HCT116 (cell line): ENCODE data around the gene NBDY. TPM values are rescaled to one million over a fixed set of nuclear protein-coding genes. Genes with fewer than 3 reads are reported as not detected.

Source experiments
- ATAC-seq: fragments of 200-7000 bp; cut with Tn5 transposase; 2 replicates; pipeline ENCODE4 v1.9.1; 2020; ENCODE audit warnings: mild to moderate bottlenecking, moderate library complexity
- BruUV-seq: library from RNA; stranded (reverse); fragments of 400-500 nt; replicated peaks from 2 replicates; lab custom pipeline; 2021; lab: Mats Ljungman, UMichigan
- CTCF ChIA-PET: fragments of 300-600 bp; sonication (Branson Sonifier 250); formaldehyde crosslinking; loops from one replicate; lab custom pipeline; 2021; ENCODE audit warnings: antibody characterized with exemption; lab: Charles Lee
- POLR2A ChIA-PET: fragments of 300-600, 350-600 bp; sonication (Branson Sonifier 250); formaldehyde crosslinking; loops from one replicate; lab custom pipeline; 2021; ENCODE audit warnings: antibody characterized with exemption; lab: Charles Lee
- RAD21 ChIA-PET, 2 experiments: fragments of 300-600 bp; sonication (Branson Sonifier 250); formaldehyde crosslinking; loops; one replicate each; lab custom pipeline; 2023; ENCODE audit warnings: low total read pairs in 2 of 2; ENCODE audit not compliant: uncharacterized antibody in 2 of 2, unreplicated experiment in 2 of 2, low non-redundant PET in 1 of 2; lab: Charles Lee
- DNase-seq: peaks from one replicate; pipeline ENCODE4 v3.0.0-alpha.2; 2010; ENCODE audit warnings: low read depth, low spot score
- H2AFZ ChIP-seq: fragments of 200-600 bp; shearing (Covaris generic), sonication (generic); 2 replicates; pipeline ENCODE4 v1.6.1; 2017; ENCODE audit warnings: low read depth, mixed run types, mixed read lengths, antibody characterized with exemption, low read length; ENCODE audit not compliant: poor library complexity, severe bottlenecking
- H3K27ac ChIP-seq: 2 replicates; pipeline ENCODE4 v1.5.1; 2012; ENCODE audit warnings: low read depth, low read length
- H3K27me3 ChIP-seq: fragments of 200-600 bp; sonication (generic); 2 replicates; pipeline ENCODE4 v1.6.1; 2016; ENCODE audit warnings: mixed run types, low read length, mixed read lengths; ENCODE audit not compliant: insufficient read depth
- H3K36me3 ChIP-seq, 2 experiments: fragments of 200-500 bp in 1 of 2; fragments of 200-600 bp in 1 of 2; sonication (Bioruptor generic) in 1 of 2; sonication (generic) in 1 of 2; 2 replicates each; pipeline versions ENCODE4 v1.5.1 to v1.6.1; 2014 to 2016; ENCODE audit warnings: low read length in 2 of 2, inconsistent platforms in 1 of 2, mixed read lengths in 1 of 2, mixed run types in 1 of 2; ENCODE audit not compliant: insufficient read depth in 2 of 2, control insufficient read depth in 1 of 2
- H3K4me1 ChIP-seq, 2 experiments: fragments of 200-600 bp in 1 of 2; sonication (generic) in 1 of 2; 2 replicates each; pipeline versions ENCODE4 v1.5.1 to v1.6.1; 2012 to 2017; ENCODE audit warnings: low read length in 2 of 2, inconsistent platforms in 1 of 2, mild to moderate bottlenecking in 1 of 2, mixed read lengths in 1 of 2, mixed run types in 1 of 2, moderate library complexity in 1 of 2; ENCODE audit not compliant: insufficient read depth in 2 of 2, control insufficient read depth in 1 of 2
- H3K4me2 ChIP-seq: fragments of 200-600 bp; sonication (generic); 2 replicates; pipeline ENCODE4 v1.6.1; 2017; ENCODE audit warnings: mixed run types, low read length, mixed read lengths
- H3K4me3 ChIP-seq, 2 experiments: fragments of 200-600 bp in 1 of 2; sonication (generic) in 1 of 2; replicated peaks in 1 of 2; 2 replicates each; pipeline ENCODE4 v1.5.1; 2011 to 2016; ENCODE audit warnings: low read length in 2 of 2, control low read depth in 1 of 2, low read depth in 1 of 2, mild to moderate bottlenecking in 1 of 2, mixed read lengths in 1 of 2, mixed run types in 1 of 2
- H3K79me2 ChIP-seq: fragments of 200-600 bp; sonication (generic); 2 replicates; pipeline ENCODE4 v1.6.1; 2017; ENCODE audit warnings: mild to moderate bottlenecking, mixed run types, low read length, moderate library complexity, mixed read lengths; ENCODE audit not compliant: insufficient read depth
- H3K9ac ChIP-seq: fragments of 200-600 bp; sonication (generic); 2 replicates; pipeline ENCODE4 v1.6.1; 2016; ENCODE audit warnings: low read length, mixed read lengths
- H3K9me2 ChIP-seq: fragments of 200-600 bp; sonication (generic), shearing (Covaris generic); 2 replicates; pipeline ENCODE4 v1.6.1; 2017; ENCODE audit warnings: mixed run types, mild to moderate bottlenecking, moderate library complexity; ENCODE audit not compliant: insufficient read depth
- H3K9me3 ChIP-seq, 2 experiments: fragments of 200-500 bp in 1 of 2; fragments of 200-600 bp in 1 of 2; sonication (Bioruptor generic) in 1 of 2; sonication (generic) in 1 of 2; 2 replicates each; pipeline ENCODE4 v1.6.1; 2014 to 2017; ENCODE audit warnings: low read length in 2 of 2, mixed read lengths in 2 of 2, inconsistent platforms in 1 of 2, low read depth in 1 of 2, mild to moderate bottlenecking in 1 of 2, mixed run types in 1 of 2, moderate library complexity in 1 of 2; ENCODE audit not compliant: control insufficient read depth in 1 of 2, insufficient read depth in 1 of 2
- H4K20me1 ChIP-seq: fragments of 200-600 bp; sonication (generic), shearing (Covaris generic); 2 replicates; pipeline ENCODE4 v1.6.1; 2017; ENCODE audit warnings: mixed run types, mild to moderate bottlenecking, moderate library complexity; ENCODE audit not compliant: insufficient read depth
- CBX3 ChIP-seq: IDR thresholded peaks from 2 replicates; pipeline ENCODE4 v1.6.1; 2012; ENCODE audit warnings: low read depth
- CEBPB ChIP-seq: IDR thresholded peaks from 2 replicates; pipeline ENCODE4 v1.6.1; 2012; ENCODE audit warnings: low read depth
- EGR1 ChIP-seq: IDR thresholded peaks from 2 replicates; pipeline ENCODE4 v1.6.1; 2012; ENCODE audit warnings: low read depth
- ELF1 ChIP-seq: IDR thresholded peaks from 2 replicates; pipeline ENCODE4 v1.6.1; 2012; ENCODE audit warnings: low read depth, borderline replicate concordance
- POLR2A ChIP-seq: IDR thresholded peaks from 2 replicates; pipeline ENCODE4 v1.7.0; 2011; ENCODE audit warnings: borderline replicate concordance; ENCODE audit not compliant: insufficient read depth, insufficient read length; ENCODE audit errors: extremely low read depth
- RAD21 ChIP-seq: IDR thresholded peaks from 2 replicates; pipeline ENCODE4 v1.6.1; 2012; ENCODE audit warnings: low read depth, mild to moderate bottlenecking
- SP1 ChIP-seq: IDR thresholded peaks from 2 replicates; pipeline ENCODE4 v1.6.1; 2012; ENCODE audit warnings: low read depth
- TCF7L2 ChIP-seq: IDR thresholded peaks from 2 replicates; pipeline ENCODE4 v1.7.0; 2011; ENCODE audit warnings: borderline replicate concordance, inconsistent platforms; ENCODE audit not compliant: insufficient read depth, insufficient read length; ENCODE audit errors: extremely low read depth
- YY1 ChIP-seq: IDR thresholded peaks from 2 replicates; pipeline ENCODE4 v1.6.1; 2011; ENCODE audit warnings: low read length, low read depth, moderate library complexity, mild to moderate bottlenecking; ENCODE audit not compliant: insufficient replicate concordance; ENCODE audit errors: extremely low read depth
- ZFX ChIP-seq: fragments of 450-650 bp; IDR thresholded peaks from 2 replicates; pipeline ENCODE4 v1.6.1; 2017
- intact Hi-C: fragments of 100-400 bp; cut with micrococcal nuclease; formaldehyde crosslinking; loops from 2 replicates; pipeline ENCODE4 v1.10.0; 2022
- total RNA-seq: library from RNA; stranded (reverse); gene quantifications from one replicate; pipeline ENCODE4 v1.2.1, GENCODE V29; 2021; ENCODE audit not compliant: unreplicated experiment
- TF ChIP-seq, protein P1 (sequence below): IDR thresholded peaks from 2 replicates; pipeline ENCODE4 v1.6.1; 2012; ENCODE audit warnings: low read depth

NBDY gene
- total RNA-seq, 1 experiment from 2014 or later = 65.6 TPM

DNA sequence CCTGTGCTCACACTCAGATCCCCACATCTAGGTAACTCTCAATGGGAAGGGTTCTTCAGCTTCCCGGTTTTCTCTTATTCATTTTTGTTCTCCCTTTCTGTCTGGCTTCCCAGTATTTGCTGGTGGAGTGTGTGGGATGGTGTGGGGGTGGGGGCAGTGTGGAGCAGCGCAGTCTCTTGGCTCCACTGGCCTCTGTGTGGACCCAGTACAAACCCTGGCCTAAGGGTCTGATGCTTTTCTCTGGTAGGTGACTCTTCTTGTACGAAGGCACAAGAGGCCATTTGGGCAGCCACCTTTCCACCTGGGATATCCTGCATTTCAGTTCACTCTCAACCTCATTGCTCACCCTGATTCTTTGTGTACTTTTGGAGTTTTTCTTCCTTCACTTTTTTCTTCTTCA is 71.3 kb downstream of the NBDY start (continued):
- TF ChIP-seq, protein P1, sequence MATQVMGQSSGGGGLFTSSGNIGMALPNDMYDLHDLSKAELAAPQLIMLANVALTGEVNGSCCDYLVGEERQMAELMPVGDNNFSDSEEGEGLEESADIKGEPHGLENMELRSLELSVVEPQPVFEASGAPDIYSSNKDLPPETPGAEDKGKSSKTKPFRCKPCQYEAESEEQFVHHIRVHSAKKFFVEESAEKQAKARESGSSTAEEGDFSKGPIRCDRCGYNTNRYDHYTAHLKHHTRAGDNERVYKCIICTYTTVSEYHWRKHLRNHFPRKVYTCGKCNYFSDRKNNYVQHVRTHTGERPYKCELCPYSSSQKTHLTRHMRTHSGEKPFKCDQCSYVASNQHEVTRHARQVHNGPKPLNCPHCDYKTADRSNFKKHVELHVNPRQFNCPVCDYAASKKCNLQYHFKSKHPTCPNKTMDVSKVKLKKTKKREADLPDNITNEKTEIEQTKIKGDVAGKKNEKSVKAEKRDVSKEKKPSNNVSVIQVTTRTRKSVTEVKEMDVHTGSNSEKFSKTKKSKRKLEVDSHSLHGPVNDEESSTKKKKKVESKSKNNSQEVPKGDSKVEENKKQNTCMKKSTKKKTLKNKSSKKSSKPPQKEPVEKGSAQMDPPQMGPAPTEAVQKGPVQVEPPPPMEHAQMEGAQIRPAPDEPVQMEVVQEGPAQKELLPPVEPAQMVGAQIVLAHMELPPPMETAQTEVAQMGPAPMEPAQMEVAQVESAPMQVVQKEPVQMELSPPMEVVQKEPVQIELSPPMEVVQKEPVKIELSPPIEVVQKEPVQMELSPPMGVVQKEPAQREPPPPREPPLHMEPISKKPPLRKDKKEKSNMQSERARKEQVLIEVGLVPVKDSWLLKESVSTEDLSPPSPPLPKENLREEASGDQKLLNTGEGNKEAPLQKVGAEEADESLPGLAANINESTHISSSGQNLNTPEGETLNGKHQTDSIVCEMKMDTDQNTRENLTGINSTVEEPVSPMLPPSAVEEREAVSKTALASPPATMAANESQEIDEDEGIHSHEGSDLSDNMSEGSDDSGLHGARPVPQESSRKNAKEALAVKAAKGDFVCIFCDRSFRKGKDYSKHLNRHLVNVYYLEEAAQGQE = no peak
- no peak for TF ChIP-seq EGR1
- TF ChIP-seq, all 23 proteins: peak for 0

DNA sequence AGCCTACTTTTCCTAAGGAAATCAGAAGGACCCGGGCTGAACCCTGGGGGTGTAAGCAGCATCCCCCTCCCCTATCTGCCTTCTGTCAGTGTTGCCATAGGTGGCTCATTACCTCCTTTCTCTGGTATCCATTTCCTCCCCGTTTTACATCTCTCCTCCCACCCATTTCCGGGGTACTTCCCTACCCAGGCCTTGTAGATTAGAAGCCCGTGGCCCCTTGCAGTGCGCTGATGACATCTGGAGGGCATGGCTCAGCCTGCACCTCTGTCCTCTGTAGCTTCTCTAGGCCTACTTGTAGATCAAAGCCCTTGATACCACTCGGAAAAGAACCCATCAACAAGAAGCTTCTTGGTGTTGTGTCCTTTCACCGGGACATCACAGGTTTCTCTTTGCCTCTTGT is 71.8 kb downstream of the NBDY start:
- intact Hi-C loops = no loop called here
- no peak for ATAC-seq

DNA sequence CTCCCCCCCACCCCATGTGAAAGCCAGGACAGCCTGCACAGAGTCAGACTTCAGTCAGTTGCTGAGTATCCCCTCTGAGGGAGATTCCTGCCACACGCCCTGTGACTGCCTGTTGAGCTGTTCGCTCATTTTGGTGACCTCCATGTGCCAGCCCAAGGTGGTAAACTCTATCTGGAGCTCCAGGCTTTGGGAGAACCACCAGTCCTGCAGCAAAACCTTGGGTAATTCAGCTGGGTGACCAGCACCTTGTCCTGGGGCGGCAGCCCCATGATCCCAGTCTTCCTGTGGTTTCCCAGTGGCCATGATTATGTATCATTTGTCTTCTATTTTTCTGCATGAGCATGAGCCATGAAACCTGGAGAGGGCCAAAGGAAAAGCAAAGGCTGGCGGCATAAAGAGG is 73.4 kb downstream of the NBDY start:
- intact Hi-C loops = no loop called here
- Histone ChIP-seq H3K9me3 (no peaks in the 10 kb centered on the region), H3K4me1 (no peaks in the 10 kb centered on the region), H3K27ac (no peak overlapping the region), H3K9ac (no peak overlapping the region), H4K20me1 (no peaks in the 10 kb centered on the region), H3K4me3 (no peak overlapping the region), H3K27me3 (no peaks in the 10 kb centered on the region), H3K79me2 (no peaks in the 10 kb centered on the region), H3K4me2 (no peak overlapping the region), H2AFZ (no peak overlapping the region), H3K36me3 (no peaks in the 10 kb centered on the region), H3K9me2 (no peaks in the 10 kb centered on the region)
- DNase-seq (no peak), ATAC-seq (no peak)
- BruUV-seq = no TSS peak
- RAD21 ChIA-PET = no interaction called here
- POLR2A ChIA-PET = no interaction called here
- CTCF ChIA-PET = no interaction called here
- TF ChIP-seq SP1 = no peak
- no peak for TF ChIP-seq TCF7L2
- TF ChIP-seq, protein P1 = no peak
- no peak for TF ChIP-seq ELF1
- no peak for TF ChIP-seq POLR2A
- no peak for TF ChIP-seq CBX3
- TF ChIP-seq CEBPB = no peak
- no peak for TF ChIP-seq ZFX
- no peak for TF ChIP-seq RAD21

More for the DNA sequence above, 71.8 kb downstream of the NBDY start:
- no TSS peak for BruUV-seq
- no peak overlapping the region for H3K27ac ChIP-seq
- ChIA-PET RAD21 (no interaction called here), CTCF (no interaction called here)
- H2AFZ ChIP-seq = no peak overlapping the region
- TF ChIP-seq CBX3 (no peak), ELF1 (no peak), POLR2A (no peak), YY1 (no peak)
- TF ChIP-seq, all 23 proteins: peak for 0
- H3K9me2 ChIP-seq = no peaks in the 10 kb centered on the region
- no peak for DNase-seq
- H3K9me3 ChIP-seq = no peaks in the 10 kb centered on the region
- H3K27me3 ChIP-seq = no peaks in the 10 kb centered on the region
- H3K4me1 ChIP-seq = no peaks in the 10 kb centered on the region
- H3K36me3 ChIP-seq = no peaks in the 10 kb centered on the region
- no peak overlapping the region for H3K9ac ChIP-seq
- no peak overlapping the region for H3K4me3 ChIP-seq
- H3K79me2 ChIP-seq = no peaks in the 10 kb centered on the region
- no peak overlapping the region for H3K4me2 ChIP-seq
- no peaks in the 10 kb centered on the region for H4K20me1 ChIP-seq
- POLR2A ChIA-PET = no interaction called here
